GM18858 (cell line): ENCODE results near the gene SBNO2.
"Not testable (repeated sequence)": the region's sequence is repeated elsewhere in the genome, so short reads cannot be mapped to it uniquely, and the experiment has no call there.

Experiments used
- ATAC-seq: cut with Tn5 transposase; IDR thresholded peaks from one replicate; pipeline ENCODE4 v1.9.1; 2021; ENCODE audit not compliant: unreplicated experiment

Gene SBNO2

GRCh38 chr19:1139126-1139525 lies 34.9 kb downstream of the SBNO2 start:
- ATAC-seq, result no peak

- no peak for ATAC-seq
These were observed 35.9 kb downstream of the SBNO2 start for GRCh38 chr19:1138121-1138520.

GRCh38 chr19:1136621-1137317 lies 37.3 kb downstream of the SBNO2 start:
- no peak for ATAC-seq

GRCh38 chr19:1136201-1136600 lies 37.9 kb downstream of the SBNO2 start:
- ATAC-seq, result no peak

GRCh38 chr19:1135454-1135853 lies 38.6 kb downstream of the SBNO2 start:
- ATAC-seq, result no peak

GRCh38 chr19:1134431-1134830 lies 39.6 kb downstream of the SBNO2 start:
- no peak for ATAC-seq

- ATAC-seq, result no peak
These were observed 40.6 kb downstream of the SBNO2 start for GRCh38 chr19:1133471-1133929.

GRCh38 chr19:1132552-1133383 lies 41.3 kb downstream of the SBNO2 start:
- ATAC-seq, result no peak

- ATAC-seq, result no peak
These were observed 42.1 kb downstream of the SBNO2 start for GRCh38 chr19:1131718-1132551.

- ATAC-seq, result no peak
These were observed 43.0 kb downstream of the SBNO2 start for GRCh38 chr19:1130771-1131717.

GRCh38 chr19:1129535-1129934 lies 44.5 kb downstream of the SBNO2 start:
- ATAC-seq, result no peak

- ATAC-seq, result not testable (repeated sequence)
These were observed 45.0 kb downstream of the SBNO2 start for GRCh38 chr19:1129084-1129483.

GRCh38 chr19:1128106-1128505 lies 46.0 kb downstream of the SBNO2 start:
- no peak for ATAC-seq

- no peak for ATAC-seq
These were observed 46.9 kb downstream of the SBNO2 start for GRCh38 chr19:1126984-1127760.

GRCh38 chr19:1125601-1126467 lies 48.2 kb downstream of the SBNO2 start:
- ATAC-seq, result no peak

- ATAC-seq, result no peak
These were observed 50.0 kb downstream of the SBNO2 start for GRCh38 chr19:1123885-1124677.

- ATAC-seq, result no peak
These were observed 50.7 kb downstream of the SBNO2 start for GRCh38 chr19:1123381-1123780.

GRCh38 chr19:1122972-1123363 lies 51.1 kb downstream of the SBNO2 start:
- ATAC-seq, result no peak
